RWPE2 (cell line): ENCODE data around the gene GNRH2.

Source experiments
- ATAC-seq: fragments of 200-7000 bp; cut with Tn5 transposase; 3 replicates; pipeline ENCODE4 v1.9.1; 2021; ENCODE audit warnings: low read depth
- DNase-seq: peaks from one replicate; pipeline ENCODE4 v3.0.0-alpha.2; 2020; ENCODE audit warnings: low spot score
- H3K27ac ChIP-seq: fragments of 450-650 bp; 2 replicates; pipeline ENCODE4 v1.5.1; 2017; ENCODE audit warnings: mild to moderate bottlenecking; ENCODE audit not compliant: poor library complexity, severe bottlenecking
- H3K27me3 ChIP-seq: fragments of 250-450 bp; sonication (Bioruptor Pico); 2 replicates; pipeline ENCODE4 v1.5.1; 2021; ENCODE audit warnings: mild to moderate bottlenecking, moderate library complexity; ENCODE audit not compliant: insufficient read depth, poor library complexity, severe bottlenecking
- H3K36me3 ChIP-seq: fragments of 250-450 bp; sonication (Bioruptor Pico); 2 replicates; pipeline ENCODE4 v1.5.1; 2020; ENCODE audit warnings: low read depth, mild to moderate bottlenecking, moderate library complexity
- H3K4me1 ChIP-seq: fragments of 250-450 bp; sonication (Bioruptor Pico); 2 replicates; pipeline ENCODE4 v1.5.1; 2021; ENCODE audit warnings: mild to moderate bottlenecking, moderate library complexity; ENCODE audit not compliant: insufficient read depth, poor library complexity, severe bottlenecking
- H3K4me3 ChIP-seq: fragments of 250-450 bp; sonication (Bioruptor Pico); 2 replicates; pipeline ENCODE4 v1.5.1; 2021; ENCODE audit warnings: mild to moderate bottlenecking, moderate library complexity; ENCODE audit not compliant: severe bottlenecking
- H3K9me3 ChIP-seq: fragments of 250-450 bp; sonication (Bioruptor Pico); 2 replicates; pipeline ENCODE4 v1.5.1; 2021; ENCODE audit warnings: mild to moderate bottlenecking, moderate library complexity; ENCODE audit not compliant: severe bottlenecking
- TF ChIP-seq, protein P1 (sequence below): fragments of 450-650 bp; IDR thresholded peaks from one replicate; pipeline ENCODE4 v1.5.1; 2017; ENCODE audit warnings: mild to moderate bottlenecking, moderate library complexity; ENCODE audit not compliant: poor library complexity, severe bottlenecking

The GNRH2 gene

GRCh38 chr20:3085571-3086072 lies 42.2 kb downstream of the GNRH2 start:
- TF ChIP-seq, protein P1, sequence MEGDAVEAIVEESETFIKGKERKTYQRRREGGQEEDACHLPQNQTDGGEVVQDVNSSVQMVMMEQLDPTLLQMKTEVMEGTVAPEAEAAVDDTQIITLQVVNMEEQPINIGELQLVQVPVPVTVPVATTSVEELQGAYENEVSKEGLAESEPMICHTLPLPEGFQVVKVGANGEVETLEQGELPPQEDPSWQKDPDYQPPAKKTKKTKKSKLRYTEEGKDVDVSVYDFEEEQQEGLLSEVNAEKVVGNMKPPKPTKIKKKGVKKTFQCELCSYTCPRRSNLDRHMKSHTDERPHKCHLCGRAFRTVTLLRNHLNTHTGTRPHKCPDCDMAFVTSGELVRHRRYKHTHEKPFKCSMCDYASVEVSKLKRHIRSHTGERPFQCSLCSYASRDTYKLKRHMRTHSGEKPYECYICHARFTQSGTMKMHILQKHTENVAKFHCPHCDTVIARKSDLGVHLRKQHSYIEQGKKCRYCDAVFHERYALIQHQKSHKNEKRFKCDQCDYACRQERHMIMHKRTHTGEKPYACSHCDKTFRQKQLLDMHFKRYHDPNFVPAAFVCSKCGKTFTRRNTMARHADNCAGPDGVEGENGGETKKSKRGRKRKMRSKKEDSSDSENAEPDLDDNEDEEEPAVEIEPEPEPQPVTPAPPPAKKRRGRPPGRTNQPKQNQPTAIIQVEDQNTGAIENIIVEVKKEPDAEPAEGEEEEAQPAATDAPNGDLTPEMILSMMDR: no peak
- no peak for DNase-seq
- peaks cover 26% of the 10 kb centered on the region for H3K27me3 ChIP-seq

DNA sequence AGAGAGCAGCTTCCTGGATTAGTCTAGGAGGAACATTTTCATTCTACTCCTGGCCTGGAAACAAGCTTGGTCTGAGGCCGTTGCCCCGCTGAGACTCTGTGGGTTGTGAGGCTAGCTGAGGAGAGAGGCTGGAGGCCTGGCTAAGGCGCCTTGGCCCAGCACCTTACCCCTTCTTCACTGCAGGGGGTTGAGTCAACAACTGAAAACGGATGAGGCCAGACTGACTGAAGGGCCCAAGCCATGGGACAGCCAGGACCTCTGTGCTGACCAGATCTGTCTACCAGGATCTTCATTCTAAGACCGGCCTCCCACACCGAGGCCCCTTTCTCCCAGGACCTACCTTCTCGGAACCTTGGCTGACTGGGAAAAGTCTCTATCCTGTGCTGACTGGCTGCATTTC lies 44.6 kb downstream of the GNRH2 start:
- peaks cover 19% of the 10 kb centered on the region for H3K27me3 ChIP-seq
- no peaks in the 10 kb centered on the region for H3K36me3 ChIP-seq
- no peak overlapping the region for H3K27ac ChIP-seq
- no peaks in the 10 kb centered on the region for H3K9me3 ChIP-seq
- TF ChIP-seq, protein P1: no peak
- DNase-seq (no peak), ATAC-seq (no peak)
- H3K4me3 ChIP-seq: no peak overlapping the region
- H3K4me1 ChIP-seq: no peaks in the 10 kb centered on the region

More at GRCh38 chr20:3085571-3086072, 42.2 kb downstream of the GNRH2 start:
- no peak overlapping the region for H3K4me3 ChIP-seq
- no peak for ATAC-seq
- H3K4me1 ChIP-seq: no peaks in the 10 kb centered on the region
- H3K36me3 ChIP-seq: no peaks in the 10 kb centered on the region
- H3K9me3 ChIP-seq: no peaks in the 10 kb centered on the region
- H3K27ac ChIP-seq: no peak overlapping the region

DNA sequence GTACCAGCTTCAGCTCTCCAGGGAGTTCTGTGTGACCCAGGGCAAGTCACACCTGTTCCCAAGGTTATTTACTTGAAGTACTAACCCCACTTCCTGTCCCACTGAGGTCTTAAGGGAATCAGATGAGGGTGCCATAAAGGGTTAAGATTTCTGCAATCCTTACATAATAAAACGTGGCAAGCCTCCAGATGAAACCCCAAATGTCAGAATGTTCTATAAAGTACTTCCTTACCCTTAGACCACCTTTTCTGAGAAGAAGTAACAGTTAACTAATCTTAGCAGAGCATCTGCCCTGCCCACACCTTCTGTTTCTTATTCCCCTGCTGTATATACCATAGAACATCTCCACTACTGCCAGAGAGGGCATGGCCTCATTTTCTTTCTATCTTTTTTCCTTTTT lies 47.1 kb downstream of the GNRH2 start:
- no peak for DNase-seq
- no peaks in the 10 kb centered on the region for H3K36me3 ChIP-seq
- TF ChIP-seq, protein P1: no peak
- no peak overlapping the region for H3K27ac ChIP-seq
- peaks cover 4% of the 10 kb centered on the region for H3K4me1 ChIP-seq
- peaks cover 9% of the 10 kb centered on the region for H3K27me3 ChIP-seq
- H3K4me3 ChIP-seq: no peak overlapping the region
- no peaks in the 10 kb centered on the region for H3K9me3 ChIP-seq
- ATAC-seq: no peak

DNA sequence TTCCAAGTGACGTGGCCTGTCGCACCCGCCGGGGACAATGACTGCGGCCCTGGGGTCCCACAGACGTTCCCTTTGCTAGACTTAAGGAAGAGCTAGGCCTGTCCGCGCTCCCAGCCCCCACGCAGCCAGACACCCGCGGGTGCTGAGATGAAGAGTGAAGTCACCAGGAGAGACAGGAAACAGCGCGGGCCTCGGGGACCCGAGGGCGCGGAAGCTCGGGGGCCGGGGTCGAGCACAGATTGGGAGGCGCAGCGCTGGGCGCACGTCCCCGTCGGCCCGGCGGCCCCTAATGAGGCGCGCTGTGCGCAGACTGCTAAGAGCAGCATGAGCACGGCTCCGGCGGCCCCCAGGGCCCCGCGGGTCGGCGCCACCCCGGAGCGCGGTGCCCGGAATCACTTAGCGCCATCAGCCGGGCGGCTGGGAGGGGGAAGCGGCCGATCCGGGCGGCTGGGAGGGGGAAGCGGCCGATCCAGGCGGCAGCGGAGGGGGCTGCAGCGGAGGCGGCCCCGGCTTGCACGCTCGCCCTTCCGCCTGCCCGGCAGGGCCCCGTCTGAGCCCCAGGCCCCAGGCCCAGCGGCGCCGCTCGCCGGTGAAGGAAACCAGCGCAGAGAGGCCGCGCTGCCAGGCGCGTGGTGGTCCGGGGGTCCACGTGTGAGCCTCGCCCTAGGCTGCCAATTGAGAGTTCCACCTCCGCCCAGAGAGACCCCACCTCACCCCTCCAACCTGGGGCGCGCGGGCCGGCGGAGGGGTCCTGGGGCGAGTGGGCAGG lies 49.4 kb downstream of the GNRH2 start:
- H3K27me3 ChIP-seq: peaks cover 9% of the 10 kb centered on the region
- no peak for DNase-seq
- no peak for ATAC-seq
- peaks cover 4% of the 10 kb centered on the region for H3K4me1 ChIP-seq
- no peak overlapping the region for H3K4me3 ChIP-seq
- TF ChIP-seq, protein P1: no peak
- no peaks in the 10 kb centered on the region for H3K9me3 ChIP-seq
- H3K36me3 ChIP-seq: no peaks in the 10 kb centered on the region
- no peak overlapping the region for H3K27ac ChIP-seq

GRCh38 chr20:3093861-3094361 lies 50.5 kb downstream of the GNRH2 start:
- H3K4me1 ChIP-seq: peaks cover 4% of the 10 kb centered on the region
- TF ChIP-seq, protein P1: no peak
- DNase-seq: no peak
- H3K27me3 ChIP-seq: peaks cover 9% of the 10 kb centered on the region
- H3K9me3 ChIP-seq: no peaks in the 10 kb centered on the region
- no peak for ATAC-seq
- H3K27ac ChIP-seq: no peak overlapping the region
- H3K36me3 ChIP-seq: no peaks in the 10 kb centered on the region
- H3K4me3 ChIP-seq: no peak overlapping the region
